Measurements from ENCODE around the gene GPER1. TPM values are rescaled to one million over a fixed set of nuclear protein-coding genes. Genes with fewer than 3 reads are reported as not detected.

The GPER1 gene
- total and polyA plus RNA-seq, 2 donors (not counting 3 experiments of a cell fraction or from before 2014, with no cell fraction given): 0.77 to 2.3 TPM

GRCh38 chr7:1109581-1110310 lies 21.8 kb downstream of the GPER1 start:
- no peaks in the 10 kb centered on the region for H3K9me1 ChIP-seq (replicated peaks; ENCODE audit: control insufficient read depth, extremely low read depth, insufficient read depth, low read length)
- TF ChIP-seq, protein P1, sequence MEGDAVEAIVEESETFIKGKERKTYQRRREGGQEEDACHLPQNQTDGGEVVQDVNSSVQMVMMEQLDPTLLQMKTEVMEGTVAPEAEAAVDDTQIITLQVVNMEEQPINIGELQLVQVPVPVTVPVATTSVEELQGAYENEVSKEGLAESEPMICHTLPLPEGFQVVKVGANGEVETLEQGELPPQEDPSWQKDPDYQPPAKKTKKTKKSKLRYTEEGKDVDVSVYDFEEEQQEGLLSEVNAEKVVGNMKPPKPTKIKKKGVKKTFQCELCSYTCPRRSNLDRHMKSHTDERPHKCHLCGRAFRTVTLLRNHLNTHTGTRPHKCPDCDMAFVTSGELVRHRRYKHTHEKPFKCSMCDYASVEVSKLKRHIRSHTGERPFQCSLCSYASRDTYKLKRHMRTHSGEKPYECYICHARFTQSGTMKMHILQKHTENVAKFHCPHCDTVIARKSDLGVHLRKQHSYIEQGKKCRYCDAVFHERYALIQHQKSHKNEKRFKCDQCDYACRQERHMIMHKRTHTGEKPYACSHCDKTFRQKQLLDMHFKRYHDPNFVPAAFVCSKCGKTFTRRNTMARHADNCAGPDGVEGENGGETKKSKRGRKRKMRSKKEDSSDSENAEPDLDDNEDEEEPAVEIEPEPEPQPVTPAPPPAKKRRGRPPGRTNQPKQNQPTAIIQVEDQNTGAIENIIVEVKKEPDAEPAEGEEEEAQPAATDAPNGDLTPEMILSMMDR (IDR thresholded peaks at IDR 0.05; ENCODE audit: extremely low read depth in 1 of 2, insufficient read depth in 1 of 2, low read depth in 1 of 2, low read length in 2 of 2): no peak
- TF ChIP-seq POLR2A (IDR thresholded peaks at IDR 0.05; ENCODE audit: low read depth, low read length) (no peak), GATA2 (IDR thresholded peaks at IDR 0.05; ENCODE audit: insufficient read depth, insufficient read length, low read depth, low read length) (no peak), POLR2AphosphoS5 (IDR thresholded peaks at IDR 0.05; ENCODE audit: insufficient read depth, low read depth, low read length) (no peak), JUN (IDR thresholded peaks at IDR 0.05; ENCODE audit: borderline replicate concordance, insufficient read depth, insufficient read length, low read depth) (no peak), EZH2 (IDR thresholded peaks at IDR 0.05; ENCODE audit: borderline replicate concordance, low read depth, low read length, severe bottlenecking) (no peak), FOS (IDR thresholded peaks at IDR 0.05; ENCODE audit: borderline replicate concordance, insufficient read depth, low read length) (no peak), MYC (IDR thresholded peaks at IDR 0.05; ENCODE audit: low read depth, low read length) (no peak)
- TF ChIP-seq, protein P2, sequence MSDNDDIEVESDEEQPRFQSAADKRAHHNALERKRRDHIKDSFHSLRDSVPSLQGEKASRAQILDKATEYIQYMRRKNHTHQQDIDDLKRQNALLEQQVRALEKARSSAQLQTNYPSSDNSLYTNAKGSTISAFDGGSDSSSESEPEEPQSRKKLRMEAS (IDR thresholded peaks at IDR 0.05; ENCODE audit: insufficient read depth, insufficient read length): no peak
- no peaks in the 10 kb centered on the region for H3K9me3 ChIP-seq (replicated peaks; ENCODE audit: control insufficient read depth, insufficient read depth, low read length)
- ChIA-PET CTCF (no interaction called here), POLR2A (no interaction called here)
- H4K20me1 ChIP-seq (replicated peaks; ENCODE audit: control insufficient read depth, extremely low read depth, insufficient read depth, low read length): no peaks in the 10 kb centered on the region
- no peaks in the 10 kb centered on the region for H3K27me3 ChIP-seq (ENCODE audit: control insufficient read depth in 2 of 2, insufficient read depth in 2 of 2, low read length in 2 of 2)
- H3K4me2 ChIP-seq (ENCODE audit: insufficient read depth, low read length): no peak overlapping the region
- no peak for DNase-seq (ENCODE audit: low read depth, low spot score)
- no peaks in the 10 kb centered on the region for H3K36me3 ChIP-seq (ENCODE audit: control insufficient read depth in 2 of 2, extremely low read depth in 1 of 2, insufficient read depth in 2 of 2, low read length in 2 of 2)
- peaks cover 8% of the 10 kb centered on the region for H3K4me1 ChIP-seq (ENCODE audit: control insufficient read depth, extremely low read depth, insufficient read depth, low read length)
- BruUV-seq (replicated peaks): no TSS peak
- dilution Hi-C loops (cut with MboI; ENCODE audit: extremely low pct_ligation_motif_present, low sequenced_read_pairs) (no loop called here), intact Hi-C loops (cut with micrococcal nuclease) (no loop called here)
- H3K79me2 ChIP-seq (ENCODE audit: control insufficient read depth, insufficient read depth, low read length): no peaks in the 10 kb centered on the region
- H3K9ac ChIP-seq (replicated peaks; ENCODE audit: extremely low read depth, insufficient read depth, low read length): no peak overlapping the region
- H3K4me3 ChIP-seq (replicated peaks in 1 of 3; ENCODE audit: insufficient read depth in 1 of 3, low read depth in 1 of 3, low read length in 3 of 3): no peak overlapping the region
- H2AFZ ChIP-seq (ENCODE audit: low read depth, low read length): no peak overlapping the region
- FAIRE-seq: no peak
- no peak overlapping the region for H3K27ac ChIP-seq (ENCODE audit: insufficient read depth, low read depth, low read length)
